ENCODE measurements around the gene MSRB2. TPM values are rescaled to one million over a fixed set of nuclear protein-coding genes. Genes with fewer than 3 reads are reported as not detected.

The MSRB2 gene
- total RNA-seq, 4 donors from 2014 or later, result 15.1 to 26.4 (median 16.6) TPM

DNA sequence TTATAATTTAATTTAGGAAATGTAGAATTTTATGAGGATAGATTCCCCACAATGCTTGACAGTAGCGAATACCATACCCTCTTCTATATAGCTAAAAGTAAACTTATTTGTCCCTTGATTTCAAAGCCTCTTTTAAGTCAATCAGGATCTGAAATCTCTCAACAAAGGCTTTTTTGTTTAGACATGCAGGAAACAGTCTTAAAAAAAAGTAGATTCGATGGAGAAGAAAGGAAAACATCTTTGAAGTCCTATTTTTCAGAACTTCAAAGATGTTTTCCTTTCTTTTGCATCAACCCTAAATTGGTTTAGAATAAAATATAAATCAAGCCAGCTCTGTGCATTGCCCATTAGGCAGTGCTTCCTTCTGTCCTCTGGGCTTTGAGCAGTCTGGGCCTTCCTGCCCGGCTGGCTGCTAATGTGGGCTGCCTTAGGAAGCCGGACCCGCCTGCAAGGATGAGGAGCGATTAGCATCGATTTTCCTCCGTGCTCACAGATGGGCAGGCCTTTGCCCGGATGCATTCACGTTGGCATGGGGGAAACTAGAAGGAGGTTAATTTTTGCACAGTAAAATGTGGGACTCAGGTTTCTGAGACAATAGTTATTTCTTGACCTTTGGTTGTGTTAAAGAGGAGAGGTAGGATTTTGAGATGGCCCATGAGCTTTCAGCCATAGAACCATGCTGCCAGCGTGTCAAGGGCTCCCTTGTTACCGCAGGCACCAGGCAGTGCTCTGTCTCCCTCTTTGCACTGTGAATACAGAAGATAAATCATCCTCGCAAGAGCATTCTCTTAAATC, 15.5 kb downstream of the MSRB2 start:
- TF ChIP-seq, protein P1, sequence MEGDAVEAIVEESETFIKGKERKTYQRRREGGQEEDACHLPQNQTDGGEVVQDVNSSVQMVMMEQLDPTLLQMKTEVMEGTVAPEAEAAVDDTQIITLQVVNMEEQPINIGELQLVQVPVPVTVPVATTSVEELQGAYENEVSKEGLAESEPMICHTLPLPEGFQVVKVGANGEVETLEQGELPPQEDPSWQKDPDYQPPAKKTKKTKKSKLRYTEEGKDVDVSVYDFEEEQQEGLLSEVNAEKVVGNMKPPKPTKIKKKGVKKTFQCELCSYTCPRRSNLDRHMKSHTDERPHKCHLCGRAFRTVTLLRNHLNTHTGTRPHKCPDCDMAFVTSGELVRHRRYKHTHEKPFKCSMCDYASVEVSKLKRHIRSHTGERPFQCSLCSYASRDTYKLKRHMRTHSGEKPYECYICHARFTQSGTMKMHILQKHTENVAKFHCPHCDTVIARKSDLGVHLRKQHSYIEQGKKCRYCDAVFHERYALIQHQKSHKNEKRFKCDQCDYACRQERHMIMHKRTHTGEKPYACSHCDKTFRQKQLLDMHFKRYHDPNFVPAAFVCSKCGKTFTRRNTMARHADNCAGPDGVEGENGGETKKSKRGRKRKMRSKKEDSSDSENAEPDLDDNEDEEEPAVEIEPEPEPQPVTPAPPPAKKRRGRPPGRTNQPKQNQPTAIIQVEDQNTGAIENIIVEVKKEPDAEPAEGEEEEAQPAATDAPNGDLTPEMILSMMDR (IDR thresholded peaks at IDR 0.05; ENCODE audit: low read depth), result no peak

DNA sequence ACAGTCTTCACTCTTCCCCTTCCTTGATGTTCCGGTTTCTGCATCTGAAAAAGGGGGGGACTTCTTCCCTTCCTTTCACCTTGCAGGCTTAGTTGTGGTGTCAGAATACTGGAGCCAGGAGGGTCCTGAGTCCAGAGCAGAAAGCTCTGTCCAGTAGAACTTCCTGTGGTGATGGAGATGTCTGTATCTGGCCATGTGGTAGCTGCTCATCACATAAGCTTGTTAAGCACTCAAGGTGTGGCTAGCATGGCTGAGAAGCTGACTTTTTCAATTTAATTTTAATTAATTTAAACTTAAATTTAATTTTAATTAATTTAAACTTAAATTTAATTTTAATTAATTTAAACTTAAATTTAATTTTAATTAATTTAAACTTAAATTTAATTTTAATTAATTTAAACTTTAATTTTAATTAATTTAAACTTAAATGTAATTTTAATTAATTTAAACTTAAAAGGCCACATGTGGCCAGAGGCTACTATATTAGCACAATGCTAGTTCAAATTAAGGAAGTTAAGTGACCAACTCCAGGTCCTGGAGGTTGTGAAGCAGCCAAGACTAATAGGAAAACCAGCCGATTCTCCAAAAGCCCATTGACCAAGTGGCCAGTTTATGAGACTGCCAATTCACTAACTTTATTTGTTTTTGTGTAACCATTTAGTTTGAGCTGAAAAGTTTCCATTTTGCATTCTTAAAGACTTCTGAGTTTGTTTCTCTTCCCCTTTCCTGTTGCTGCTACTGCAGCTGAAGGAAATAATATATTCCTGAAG, 16.3 kb downstream of the MSRB2 start:
- TF ChIP-seq, protein P1 (IDR thresholded peaks at IDR 0.05; ENCODE audit: low read depth), result no peak

DNA sequence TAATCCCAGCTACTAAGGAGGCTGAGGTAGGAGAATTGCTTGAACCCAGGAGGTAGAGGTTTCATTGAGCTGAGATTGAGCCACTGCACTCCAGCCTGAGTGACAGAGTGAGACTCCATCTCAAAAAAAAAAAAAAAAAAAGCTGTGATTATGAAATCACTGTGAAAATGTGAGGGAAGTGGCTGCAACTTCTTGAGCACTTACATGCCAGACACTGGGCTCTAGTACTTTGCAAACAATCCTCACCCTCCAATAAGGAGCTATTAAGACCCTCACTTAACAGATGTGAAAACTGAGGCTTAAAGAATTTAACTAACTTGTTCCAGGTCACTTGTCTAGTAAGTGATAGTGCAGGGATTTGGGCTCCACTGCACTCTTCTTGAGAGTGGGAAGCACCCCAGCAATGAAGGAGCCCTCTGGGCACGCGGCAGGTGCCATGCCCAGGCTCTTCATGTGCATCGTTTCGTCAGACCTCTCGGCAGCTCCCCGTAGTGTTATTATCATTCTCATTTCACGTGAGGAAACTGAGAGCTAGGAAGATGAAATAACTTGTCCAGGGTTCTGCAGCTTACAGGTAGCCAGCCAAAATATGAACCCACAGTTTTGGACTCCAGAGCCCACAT, 19.0 kb downstream of the MSRB2 start:
- TF ChIP-seq, protein P1 (IDR thresholded peaks at IDR 0.05; ENCODE audit: low read depth), result no peak

DNA sequence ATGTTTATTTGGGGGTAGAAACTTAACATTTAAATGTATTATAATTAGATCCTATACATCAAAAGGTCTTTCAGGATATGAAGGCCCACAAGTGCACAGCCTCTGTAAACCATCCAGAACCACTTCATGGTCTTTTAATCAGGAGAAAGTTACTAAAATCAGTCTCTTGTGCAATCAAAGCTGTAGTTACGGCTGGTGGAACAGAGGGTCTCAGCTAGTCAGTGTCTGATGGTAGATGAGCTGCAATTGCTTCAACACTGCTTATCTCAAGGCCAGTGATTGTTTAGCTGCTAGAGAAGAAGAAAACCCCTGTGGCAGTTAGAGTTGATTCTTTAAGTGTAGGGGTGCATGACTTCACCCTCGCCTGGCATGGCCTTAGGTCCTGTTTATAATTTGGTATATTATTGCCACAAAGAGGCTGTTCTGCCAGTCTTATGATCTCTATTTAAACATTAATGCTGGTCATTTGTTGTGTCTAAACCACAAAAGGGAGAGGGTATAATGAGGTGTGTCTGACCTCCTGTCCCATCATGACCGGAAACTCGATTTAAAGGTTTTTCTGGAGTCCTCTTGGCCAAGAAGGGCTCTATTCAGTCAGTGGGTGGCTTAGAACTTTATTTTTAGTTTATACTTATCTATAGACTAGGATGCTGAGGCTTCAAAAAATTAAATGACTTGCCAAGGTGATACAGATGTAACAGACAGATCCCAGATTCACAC, 21.3 kb downstream of the MSRB2 start:
- TF ChIP-seq, protein P1 (IDR thresholded peaks at IDR 0.05; ENCODE audit: low read depth), result no peak

DNA sequence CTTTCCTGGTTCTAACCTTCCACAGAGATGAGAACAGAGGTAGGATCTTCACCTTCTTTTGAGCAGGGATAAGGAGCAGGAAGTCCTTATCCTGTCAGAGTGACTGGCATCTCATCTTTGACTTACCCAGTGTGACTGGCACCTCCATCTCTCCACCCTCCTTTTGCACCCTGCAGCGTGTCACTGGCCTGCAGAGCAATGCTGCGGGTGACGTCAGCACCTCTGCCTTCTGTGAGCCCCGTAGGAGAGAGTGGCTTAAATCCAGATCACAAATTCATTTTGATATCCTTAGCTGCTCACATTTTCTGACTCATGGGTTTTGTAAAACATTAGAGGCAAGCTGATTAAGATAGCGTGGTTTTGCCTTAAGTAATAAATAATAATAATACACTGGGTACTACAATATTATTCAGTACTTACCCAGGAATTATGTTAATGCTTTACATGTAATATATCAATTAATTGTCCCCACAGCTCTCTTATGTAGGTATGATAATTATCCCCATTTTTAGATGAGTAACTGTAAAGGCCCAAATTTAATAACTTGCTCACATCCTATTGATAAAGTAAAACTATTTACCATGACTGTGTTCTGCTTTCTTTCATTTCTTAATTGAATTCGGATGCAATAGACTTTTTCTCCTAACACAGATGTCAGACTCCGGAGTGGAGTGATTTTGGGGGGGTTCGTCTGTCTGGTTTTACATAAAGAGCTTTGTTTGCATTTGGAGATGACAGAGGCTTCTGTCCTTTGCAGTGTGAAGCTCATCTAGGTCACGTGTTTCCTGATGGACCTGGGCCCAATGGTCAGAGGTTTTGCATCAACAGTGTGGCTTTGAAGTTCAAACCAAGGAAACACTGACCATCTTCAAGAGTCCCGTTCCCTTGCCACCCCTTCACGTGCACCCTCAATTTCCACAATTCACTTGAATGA, 24.9 kb downstream of the MSRB2 start:
- TF ChIP-seq, protein P1 (IDR thresholded peaks at IDR 0.05; ENCODE audit: low read depth), result no peak

DNA sequence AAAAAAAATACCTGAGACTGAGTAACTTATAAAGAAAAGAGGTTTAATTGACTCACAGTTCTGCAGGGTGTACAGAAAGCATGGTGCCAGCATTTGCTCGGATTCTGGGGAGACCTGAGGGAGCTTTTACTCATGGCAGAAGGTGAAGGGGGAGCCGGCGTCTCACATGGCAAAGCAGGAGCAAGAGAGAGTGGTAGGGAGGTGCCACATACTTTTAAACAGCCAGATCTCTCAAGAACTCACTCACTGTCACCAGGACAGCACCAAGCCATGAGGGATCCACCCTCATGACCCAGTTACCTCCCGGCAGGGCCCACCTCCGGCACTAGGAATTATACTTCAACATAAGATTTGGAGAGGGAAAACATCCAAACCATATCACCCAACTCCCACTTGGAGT, 25.8 kb downstream of the MSRB2 start:
- TF ChIP-seq, protein P1 (IDR thresholded peaks at IDR 0.05; ENCODE audit: low read depth), result no peak

Data from subcutaneous adipose tissue (tissue), 4 donors.